NCI-H146 treated with DMSO at 0.1 percent for 48 hours (cell line): Measurements from ENCODE around the gene KCNC4.

Experiments
- DNase-seq: peaks from one replicate; lab custom pipeline; 2025; ENCODE audit not compliant: unreplicated experiment; lab: John Stamatoyannopoulos, UW

Gene KCNC4

DNA sequence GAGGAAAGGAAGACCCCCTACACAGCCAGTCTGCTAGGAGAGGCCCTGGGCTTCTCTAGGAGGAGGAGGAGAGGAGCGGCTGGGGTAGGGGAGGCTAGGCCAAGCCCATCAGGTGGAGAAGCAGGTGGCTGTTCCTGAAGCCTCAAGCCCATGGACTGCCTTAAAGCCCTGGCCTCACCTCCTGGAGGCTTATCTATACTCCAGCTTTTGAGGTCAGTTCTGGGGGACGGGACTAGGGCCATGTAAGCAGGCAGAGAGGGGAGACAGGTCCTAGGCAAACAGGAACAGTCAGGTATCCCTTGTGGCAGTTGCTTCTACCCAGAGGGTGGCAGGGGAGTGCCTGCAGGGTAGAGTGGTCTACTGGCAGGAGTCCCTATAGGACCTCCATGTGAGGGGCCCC, 40.6 kb downstream of the KCNC4 start:
- DNase-seq: no peak

DNA sequence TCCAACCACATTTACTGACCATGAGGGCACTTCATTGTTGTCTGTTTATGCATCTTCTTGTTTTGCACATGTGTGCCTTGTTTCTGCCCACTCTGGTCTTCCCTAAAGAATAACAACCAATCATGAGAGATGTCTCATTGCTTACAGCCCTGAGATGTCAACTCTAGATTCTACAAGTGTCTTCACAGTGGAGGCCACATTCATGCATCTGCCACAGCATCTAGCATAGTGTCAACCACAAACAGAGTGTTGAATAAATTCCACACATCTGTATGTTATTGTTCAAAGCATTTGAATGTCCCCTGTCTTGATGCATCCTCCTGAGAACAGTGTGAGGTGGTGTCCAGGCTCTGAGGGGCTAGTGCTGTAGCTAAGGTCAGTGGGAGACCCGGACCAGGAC, 43.1 kb downstream of the KCNC4 start:
- DNase-seq: no peak

DNA sequence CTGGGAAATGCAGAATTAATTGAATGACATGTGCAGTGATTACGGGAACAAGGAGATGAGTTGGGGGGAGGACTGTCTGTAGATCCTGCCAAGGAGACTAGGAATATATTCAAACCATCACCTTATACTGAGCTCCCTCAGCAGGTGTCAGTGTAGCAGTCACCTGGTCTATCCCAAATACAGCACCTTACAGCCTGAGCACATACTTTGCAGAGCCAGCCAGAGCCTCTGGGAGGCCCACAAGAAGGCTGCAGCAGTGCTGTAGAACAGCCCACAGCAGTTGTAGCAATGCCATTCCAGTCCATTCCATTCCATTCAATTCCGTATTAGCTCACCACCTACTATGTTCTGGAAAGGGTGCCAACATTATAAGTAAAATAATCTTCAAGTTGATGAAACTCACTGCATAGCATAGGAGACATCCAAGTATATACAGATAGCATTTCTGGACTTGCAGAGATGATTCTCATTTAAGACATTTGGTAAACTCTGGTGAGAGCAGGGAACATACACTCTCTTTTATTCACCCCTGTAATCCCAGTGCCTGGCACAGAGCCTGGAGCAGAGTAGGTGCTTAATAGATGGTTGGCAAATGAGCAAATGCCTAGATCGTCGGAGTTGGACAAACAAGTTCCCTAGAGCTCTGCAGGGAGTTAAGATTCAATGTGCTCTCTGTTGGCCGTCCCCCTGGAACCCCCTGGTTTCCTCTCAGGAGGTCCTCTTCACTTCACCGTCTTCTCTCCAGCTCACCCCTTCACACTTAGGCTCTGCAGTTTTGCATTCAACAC, 44.7 kb downstream of the KCNC4 start:
- no peak for DNase-seq

DNA sequence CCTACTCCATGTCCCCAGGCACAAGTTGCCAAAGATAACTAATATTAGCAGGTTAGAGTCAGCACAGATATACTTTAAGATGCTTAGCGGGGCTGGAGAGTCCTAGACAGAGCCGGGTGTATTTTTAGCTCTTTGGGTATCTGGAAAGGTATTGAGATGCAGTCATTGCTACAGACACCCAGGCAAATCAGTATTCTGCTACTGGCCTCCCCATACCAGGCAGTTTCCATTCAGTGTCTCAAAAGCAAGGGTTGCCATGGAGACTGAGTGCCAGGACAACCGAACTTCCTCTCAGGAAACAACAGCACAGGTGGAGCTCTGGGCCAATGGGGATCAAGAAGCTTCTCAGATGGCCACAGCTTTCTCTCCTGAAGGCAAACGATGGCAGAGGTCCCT, 45.3 kb downstream of the KCNC4 start:
- DNase-seq: peak; percentile 71

DNA sequence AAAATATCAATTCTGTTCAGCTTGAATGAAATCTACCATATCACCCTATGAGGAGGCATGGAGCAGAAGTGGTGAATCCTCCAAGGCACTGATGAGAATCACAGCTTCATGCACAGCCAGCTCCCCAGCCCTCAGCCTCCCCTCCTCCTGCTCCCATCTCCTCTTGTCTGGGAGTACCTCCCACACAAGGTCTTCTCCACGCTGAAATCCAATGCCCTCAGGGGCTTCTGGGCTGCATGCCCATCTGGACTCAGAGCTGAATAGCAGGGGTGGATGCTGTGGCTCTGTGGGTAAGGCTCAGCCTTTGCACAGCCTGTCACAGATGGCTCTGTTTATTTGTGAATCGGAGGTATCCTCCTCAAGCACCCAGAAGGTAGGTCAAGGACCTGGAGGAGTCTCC, 48.6 kb downstream of the KCNC4 start:
- no peak for DNase-seq

DNA sequence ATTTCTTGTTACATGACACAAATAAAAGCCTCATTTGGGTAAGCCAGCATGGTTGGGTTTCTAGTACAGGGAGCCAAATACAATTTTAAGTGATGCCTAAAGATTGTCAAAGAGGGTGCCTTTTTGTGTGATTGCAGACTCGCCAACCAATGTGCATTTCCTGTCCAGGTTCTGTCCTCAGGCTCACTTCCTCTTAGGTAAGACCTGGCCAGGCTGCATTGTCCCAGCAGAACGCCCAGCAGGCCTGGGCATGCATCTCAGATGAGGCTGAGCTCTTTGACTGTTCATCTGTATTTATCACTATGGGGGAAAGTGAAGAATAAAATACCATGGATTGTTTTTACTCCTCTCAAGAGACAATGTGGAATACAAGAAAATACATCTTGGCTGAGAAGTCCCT, 49.7 kb downstream of the KCNC4 start:
- DNase-seq: no peak
